ENCODE data around the gene GARIN5A. TPM values are rescaled to one million over a fixed set of nuclear protein-coding genes. Genes with fewer than 3 reads are reported as not detected.

The GARIN5A gene
- 1.8 to 2.2 TPM (median 1.9 TPM) in 5 replicates for total RNA-seq (2022; extraction: Qiagen RNA extraction; ENCODE audit: low read depth)

DNA sequence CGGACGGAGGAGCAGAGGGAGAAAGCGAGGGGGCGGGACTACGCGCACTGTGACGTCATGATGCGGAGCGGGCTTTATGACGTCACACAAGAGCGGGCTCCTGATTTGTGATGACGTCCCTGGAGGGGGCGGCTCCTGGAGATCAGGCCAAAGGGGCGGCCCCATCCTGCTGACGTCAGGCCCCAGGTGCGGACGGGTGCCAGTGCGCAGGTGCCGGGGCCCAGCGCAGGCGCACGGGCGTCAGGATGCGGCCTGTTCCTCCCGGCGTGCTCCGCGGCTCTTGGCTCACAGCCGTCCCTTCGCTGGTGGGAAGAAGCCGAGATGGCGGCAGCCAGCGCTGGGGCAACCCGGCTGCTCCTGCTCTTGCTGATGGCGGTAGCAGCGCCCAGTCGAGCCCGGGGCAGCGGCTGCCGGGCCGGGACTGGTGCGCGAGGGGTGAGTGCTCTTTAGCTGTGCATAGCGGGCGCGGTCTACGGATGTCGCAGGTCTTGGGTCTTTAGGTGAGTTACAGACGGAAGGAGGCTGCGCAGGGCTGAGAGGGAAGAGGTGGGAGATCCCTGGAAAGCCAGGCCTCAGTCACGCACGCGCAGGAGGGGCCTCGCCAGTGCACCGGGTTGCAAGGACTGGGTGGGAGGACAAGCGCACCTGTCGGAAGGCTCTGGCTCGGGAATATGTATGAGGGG is at the start of gene GARIN5A, which contains the start of gene EMC10:
GARIN5A (minus strand) TSS at position 625 of the 683 bp plus-strand sequence; CDS start at position 165, 460 bp downstream.
EMC10 (plus strand) TSS at position 284 of the 683 bp plus-strand sequence; CDS start at position 322, 38 bp downstream.

DNA sequence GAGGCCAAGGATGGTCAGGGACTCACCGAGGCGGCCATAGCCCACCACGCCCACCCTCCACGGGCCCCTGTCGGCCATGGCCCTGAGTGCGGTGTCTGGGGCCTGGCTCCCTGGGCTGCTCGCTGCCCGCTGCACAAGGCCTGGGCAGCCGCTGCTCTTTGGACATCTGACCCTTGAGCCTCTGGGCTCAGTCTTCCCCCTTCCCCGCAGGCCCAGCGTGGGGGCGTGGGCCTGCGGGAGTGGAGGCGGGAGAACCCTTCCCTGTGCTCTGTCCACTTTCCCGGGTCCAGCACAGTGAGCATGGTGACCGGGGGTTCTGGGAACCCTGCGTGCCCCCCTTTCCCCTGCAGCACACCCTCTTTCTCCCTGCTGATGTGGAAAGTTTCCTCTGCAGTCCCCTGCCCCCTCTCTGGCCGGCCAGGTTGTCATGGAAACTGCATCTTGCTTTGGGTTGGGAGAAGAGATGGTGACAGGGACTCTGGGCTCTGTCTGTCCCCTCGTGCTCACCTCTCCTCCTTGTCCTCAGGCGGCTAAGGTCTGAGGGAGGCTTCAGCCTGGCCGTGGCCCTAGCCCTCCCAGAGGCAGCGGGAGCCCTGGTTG is 37.2 kb upstream of the GARIN5A start, which contains the start of gene ASPDH:
ASPDH (minus strand) TSS at position 168 of the 600 bp plus-strand sequence; CDS start at position 78, 90 bp downstream.

DNA sequence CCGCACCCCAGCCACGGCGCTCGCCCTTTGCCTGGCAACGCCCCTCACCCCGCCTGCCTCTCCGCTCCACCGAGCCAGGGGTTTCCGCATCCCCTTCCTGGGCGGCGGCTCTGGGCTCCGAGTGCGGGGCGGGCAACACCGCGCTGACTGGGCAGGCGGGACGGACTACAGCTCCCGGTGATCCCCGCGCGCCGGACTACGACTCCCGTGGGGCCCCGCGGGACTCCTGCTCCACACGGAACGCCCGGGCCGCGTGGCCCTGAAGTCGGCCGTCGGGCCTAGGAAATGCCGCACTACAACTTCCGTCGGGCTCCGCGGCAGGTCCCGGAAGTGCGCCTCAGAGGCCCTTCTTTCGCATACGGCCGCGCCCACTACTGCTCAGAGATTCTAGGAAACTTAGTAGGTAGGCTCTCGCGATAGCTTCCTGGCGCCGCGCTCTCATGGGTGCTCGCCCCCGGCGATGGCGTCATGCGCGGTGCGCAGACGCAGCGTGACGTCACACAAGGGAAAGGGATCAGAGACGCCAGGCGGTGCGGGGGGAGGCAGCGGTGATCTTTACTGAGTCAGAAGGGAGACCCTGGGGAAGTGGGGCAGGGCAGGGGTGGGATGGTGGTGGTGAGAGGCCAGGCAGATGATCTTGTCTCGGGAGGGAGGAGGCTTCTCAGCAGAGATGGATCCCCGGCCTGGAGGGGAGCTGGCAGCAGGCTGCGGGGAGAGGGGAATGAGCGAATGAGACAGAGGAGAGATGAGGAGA is 34.6 kb upstream of the GARIN5A start, which contains the start of gene JOSD2:
JOSD2 (minus strand) TSS at position 123 of the 754 bp plus-strand sequence. CDS start 760 bp downstream, outside the sequence.

GRCh38 chr19:50432221-50433028 is 44.2 kb downstream of the GARIN5A start, which contains the start of gene MYBPC2:
Gene MYBPC2, plus strand, starts transcription at chr19:50432892. Its CDS starts 62 bp downstream, at chr19:50432954.

DNA sequence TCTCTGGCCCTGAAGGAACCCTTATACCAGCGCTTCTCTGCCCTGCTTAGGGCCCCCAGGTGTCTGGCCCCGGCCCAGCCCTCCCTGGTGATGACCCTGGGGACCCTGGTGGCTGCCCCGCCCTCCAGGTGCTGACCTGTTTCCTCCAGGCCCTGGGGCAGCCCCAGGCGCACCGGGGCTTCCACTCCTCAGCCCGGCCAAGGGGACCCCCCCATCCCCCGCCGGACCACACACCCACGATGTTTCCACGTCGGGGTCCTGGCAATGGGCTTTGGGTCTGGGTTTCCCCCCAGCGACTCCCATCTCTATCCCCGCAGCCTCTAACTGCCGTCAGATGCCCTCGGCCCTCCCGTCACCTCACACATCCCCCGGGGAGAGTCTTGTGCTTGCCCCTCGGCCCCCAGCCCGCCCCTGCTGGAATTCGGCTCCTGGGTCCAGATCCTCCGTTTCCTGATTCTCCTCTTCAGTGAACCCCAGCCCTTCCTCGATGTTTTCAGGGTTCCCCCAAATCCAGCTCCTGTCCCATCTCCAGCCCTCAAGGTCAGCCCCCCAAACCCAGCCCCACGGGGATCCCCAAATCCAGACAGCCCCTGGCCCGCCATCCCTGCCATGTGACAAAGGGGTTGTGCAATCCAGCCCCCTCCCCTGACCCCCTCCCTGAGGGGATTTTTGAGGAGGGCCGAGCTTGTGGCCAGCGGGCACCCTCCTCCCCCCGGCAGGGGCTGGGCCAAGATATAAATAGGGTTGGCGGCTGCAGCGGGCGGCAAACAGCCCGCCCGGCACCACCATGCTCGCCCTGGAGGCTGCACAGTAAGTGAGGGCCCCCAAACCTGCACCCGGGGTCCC is 58.2 kb downstream of the GARIN5A start, which contains the start of gene SPIB:
SPIB (plus strand) TSS at position 763 of the 846 bp plus-strand sequence; CDS start at position 788, 25 bp downstream.

Other genes with a start within 250 kb of the GARIN5A start
- 1.0 to 1.5 TPM (median 1.2 TPM) in 5 replicates for gene KCNC3, start 147.5 kb downstream of the GARIN5A start, total RNA-seq (2022; extraction: Qiagen RNA extraction; ENCODE audit: low read depth)
- 0.71 to 1.3 TPM (median 0.94 TPM) in 5 replicates for gene NAPSA, start 111.2 kb downstream of the GARIN5A start, total RNA-seq (2022; extraction: Qiagen RNA extraction; ENCODE audit: low read depth)
- 56.2 to 87.1 TPM (median 77.9 TPM) in 5 replicates for gene NR1H2, start 100.4 kb downstream of the GARIN5A start, total RNA-seq (2022; extraction: Qiagen RNA extraction; ENCODE audit: low read depth)
- gene POLD1, start 92.5 kb downstream of the GARIN5A start, total RNA-seq (2022; extraction: Qiagen RNA extraction; ENCODE audit: low read depth) = 50.1 to 85.6 TPM (median 81.0 TPM) in 5 replicates
- gene SPIB, start 57.9 kb downstream of the GARIN5A start, total RNA-seq (2022; extraction: Qiagen RNA extraction; ENCODE audit: low read depth) = 0.11 to 0.52 TPM (median 0.23 TPM) in 4 of 5 replicates, not detected in the other
- gene MYBPC2, start 44.0 kb downstream of the GARIN5A start, total RNA-seq (2022; extraction: Qiagen RNA extraction; ENCODE audit: low read depth) = not detected in 5 replicates
- 102 to 160 TPM (median 147 TPM) in 5 replicates for gene EMC10, start 341 bp downstream of the GARIN5A start, total RNA-seq (2022; extraction: Qiagen RNA extraction; ENCODE audit: low read depth)
- gene JOSD2, start 34.3 kb upstream of the GARIN5A start, total RNA-seq (2022; extraction: Qiagen RNA extraction; ENCODE audit: low read depth) = 54.8 to 89.3 TPM (median 79.2 TPM) in 5 replicates
- gene ASPDH, start 37.1 kb upstream of the GARIN5A start, total RNA-seq (2022; extraction: Qiagen RNA extraction; ENCODE audit: low read depth) = not detected in 5 replicates
- gene LRRC4B, start 91.6 kb upstream of the GARIN5A start, total RNA-seq (2022; extraction: Qiagen RNA extraction; ENCODE audit: low read depth) = 0.34 to 0.69 TPM (median 0.47 TPM) in 5 replicates
- 0.22 to 0.83 TPM (median 0.58 TPM) in 5 replicates for gene SYT3, start 163.0 kb upstream of the GARIN5A start, total RNA-seq (2022; extraction: Qiagen RNA extraction; ENCODE audit: low read depth)
- gene C19orf81, start 172.6 kb upstream of the GARIN5A start, total RNA-seq (2022; extraction: Qiagen RNA extraction; ENCODE audit: low read depth) = 7.1 to 13.3 TPM (median 9.7 TPM) in 5 replicates
- 0.02 to 0.53 TPM (median 0.16 TPM) in 5 replicates for gene SHANK1, start 243.0 kb upstream of the GARIN5A start, total RNA-seq (2022; extraction: Qiagen RNA extraction; ENCODE audit: low read depth)
- gene CLEC11A, start 246.5 kb upstream of the GARIN5A start, total RNA-seq (2022; extraction: Qiagen RNA extraction; ENCODE audit: low read depth) = 5.8 to 11.0 TPM (median 8.2 TPM) in 5 replicates